DMS53 (cell line): ENCODE results near the gene TXLNB.

ENCODE experiments used
- DNase-seq: peaks from one replicate; lab custom pipeline; 2025; lab: John Stamatoyannopoulos, UW

TXLNB gene

DNA sequence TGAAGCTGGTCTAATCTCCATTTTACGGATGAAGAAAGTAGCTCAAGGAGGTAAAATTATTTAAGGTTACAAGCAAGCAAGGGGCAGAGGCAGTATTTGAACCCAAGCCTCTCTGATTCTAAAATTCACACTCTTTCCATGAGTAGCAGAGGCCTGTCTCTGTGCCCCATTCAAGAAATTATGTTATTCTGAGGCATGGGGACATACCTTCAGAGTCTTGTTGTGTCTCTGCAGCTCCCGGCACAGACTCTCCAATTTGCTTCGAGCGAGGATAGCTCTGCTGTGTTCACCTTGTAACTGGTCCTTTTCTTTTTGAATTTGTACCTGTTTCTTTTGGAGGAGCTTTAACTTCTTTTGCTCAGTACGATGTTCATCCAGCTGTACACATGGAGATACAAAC, 21.5 kb downstream of the TXLNB start:
- no peak for DNase-seq

DNA sequence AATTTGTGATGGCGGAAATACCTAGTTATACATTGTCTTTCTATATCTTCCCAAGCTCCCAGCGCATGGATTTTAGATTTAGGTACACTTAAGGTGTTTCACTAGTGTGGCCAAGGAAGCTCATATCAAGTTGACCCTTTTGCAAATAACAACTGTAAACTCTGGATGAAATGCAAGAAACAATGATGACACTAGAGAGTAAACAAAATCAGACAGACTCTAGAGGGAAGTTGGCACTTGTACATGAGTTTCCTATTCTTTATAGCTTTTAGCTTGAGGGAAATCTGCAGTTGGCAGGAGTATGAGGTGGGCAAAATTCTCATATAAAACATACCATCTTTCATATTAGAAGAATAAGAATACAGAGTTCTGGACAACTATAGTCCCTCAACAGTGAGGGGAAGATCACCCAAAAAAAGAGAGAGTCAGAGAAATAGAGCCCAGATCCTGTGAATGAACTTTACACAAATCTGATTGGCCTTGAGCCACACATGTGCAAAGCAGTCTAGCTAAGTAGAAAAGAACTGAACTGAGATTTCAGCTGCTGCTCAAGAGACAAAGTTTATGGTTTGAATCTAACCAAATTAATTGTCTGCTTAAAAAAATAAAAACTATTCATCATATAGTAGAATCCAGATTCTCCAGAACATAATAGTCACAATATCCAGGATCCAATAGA, 26.1 kb downstream of the TXLNB start:
- DNase-seq: no peak

DNA sequence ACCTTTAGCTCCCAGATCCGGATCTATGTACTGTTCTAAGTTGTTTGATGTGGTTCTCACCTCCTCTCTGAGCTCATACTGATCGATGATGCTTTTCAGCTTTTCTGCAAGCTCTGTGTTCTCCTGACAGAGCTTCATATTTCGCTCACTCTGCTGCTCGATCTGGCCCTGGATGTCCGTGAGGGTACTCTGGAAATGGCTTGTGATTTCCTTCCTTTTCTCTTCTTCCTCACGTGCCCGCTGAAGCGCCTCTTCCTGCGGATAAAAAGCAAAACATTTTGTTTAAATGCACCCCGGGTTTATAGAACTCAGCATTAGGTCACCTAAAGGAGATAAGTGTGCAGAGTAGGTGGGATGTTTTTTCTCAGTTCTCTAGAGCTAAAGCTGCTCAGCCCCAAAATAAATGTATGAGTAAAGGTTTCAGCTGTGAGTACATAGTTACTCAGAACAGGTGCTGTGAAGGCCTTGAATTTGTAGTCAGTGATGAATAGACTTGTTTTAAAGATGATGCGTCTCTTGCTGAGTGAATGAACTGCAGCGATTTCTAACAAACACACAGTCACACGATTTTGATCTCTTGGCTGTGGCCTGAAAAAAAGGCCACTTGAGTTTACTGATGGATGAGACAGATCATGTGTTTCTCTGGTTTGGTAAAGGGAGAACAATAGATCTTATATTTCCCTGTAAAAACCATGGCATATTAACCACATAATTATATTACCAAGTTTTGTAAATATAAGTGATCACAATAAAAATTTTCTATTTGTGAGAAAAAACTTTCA, 29.1 kb downstream of the TXLNB start:
- DNase-seq: peak; percentile 6

DNA sequence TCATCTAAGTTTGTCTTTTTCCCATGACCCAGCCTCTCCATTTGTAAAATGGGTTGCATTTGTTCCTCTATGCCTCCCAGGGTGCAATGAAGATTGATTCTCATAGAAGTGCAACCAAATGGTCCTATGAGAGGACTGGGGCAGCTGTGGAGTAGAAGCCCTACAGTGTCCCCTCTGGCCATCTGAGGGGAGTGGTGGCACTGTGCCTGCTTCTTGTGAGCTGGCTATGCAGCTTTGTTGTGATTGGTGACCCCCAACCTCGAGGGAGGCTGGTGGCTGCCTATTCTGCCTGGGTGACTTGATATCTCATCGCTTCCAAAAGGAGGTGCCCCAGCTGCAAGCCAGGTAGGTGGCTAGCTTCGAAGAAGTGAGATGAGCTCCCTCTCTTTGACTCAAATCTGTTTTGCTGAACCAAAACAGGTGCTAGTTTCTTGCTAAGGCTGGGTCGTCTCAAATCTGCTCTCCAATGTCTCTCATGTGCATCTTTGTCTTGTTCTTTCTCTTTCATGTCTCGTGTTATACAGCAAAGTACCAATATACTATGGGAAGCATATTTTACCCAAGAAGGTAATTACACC, 33.9 kb downstream of the TXLNB start:
- DNase-seq: peak; percentile 1

DNA sequence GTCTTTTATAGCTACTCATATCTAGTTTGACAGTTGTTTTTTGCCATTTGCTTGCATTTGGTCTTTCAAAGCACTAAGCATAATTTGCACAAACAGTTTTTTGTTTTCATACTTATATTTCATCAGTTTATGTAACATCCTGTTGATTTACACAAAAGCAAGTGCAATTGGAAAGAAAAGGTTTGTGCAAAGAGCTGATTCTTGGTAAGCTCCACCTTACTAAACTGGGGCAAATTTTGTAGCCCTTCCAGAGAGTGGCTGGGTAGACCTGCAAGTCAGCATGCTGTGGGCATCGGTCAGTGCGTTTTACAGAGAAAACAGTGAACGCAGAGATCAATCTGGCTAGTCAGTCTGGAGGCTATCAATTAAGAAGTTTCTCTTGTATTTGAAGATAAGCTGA, 34.5 kb downstream of the TXLNB start:
- DNase-seq: no peak

DNA sequence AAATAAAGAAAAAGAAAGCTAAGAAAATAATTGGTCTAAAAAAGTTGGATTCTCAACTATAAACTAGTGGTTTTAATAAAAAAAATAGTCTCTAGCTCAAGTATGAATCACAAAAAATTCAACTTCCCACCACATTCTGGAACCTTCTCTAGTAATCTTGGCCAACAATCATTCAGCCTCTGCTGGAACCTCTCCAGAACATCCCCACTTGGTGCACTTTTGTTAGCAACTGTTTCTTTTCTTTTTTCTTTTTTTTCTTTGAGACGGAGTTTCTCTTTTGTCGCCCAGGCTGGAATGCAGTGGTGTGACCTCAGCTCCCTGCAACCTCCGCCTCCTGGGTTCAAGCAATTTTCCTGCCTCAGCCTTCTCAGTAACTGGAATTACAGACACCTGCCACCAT, 35.7 kb downstream of the TXLNB start:
- no peak for DNase-seq

DNA sequence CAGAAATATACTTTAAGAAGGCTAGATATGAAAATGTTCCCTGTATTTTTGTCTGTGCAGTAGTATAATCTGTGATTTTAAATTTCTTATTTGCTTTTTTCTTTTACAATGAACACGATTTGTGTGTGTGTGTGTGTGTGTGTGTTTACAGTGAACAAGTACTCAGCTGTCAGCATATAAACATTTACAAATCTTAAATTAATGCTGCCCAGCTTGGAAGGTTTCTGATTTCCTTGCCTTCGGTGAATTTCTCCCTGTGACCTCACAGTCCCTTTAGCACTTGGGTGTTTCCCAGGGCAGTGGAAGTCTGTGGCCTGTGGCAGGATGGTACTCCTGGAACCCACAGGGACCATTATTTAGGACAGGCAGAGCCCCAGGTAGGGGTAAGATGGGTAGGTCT, 37.6 kb downstream of the TXLNB start:
- no peak for DNase-seq

DNA sequence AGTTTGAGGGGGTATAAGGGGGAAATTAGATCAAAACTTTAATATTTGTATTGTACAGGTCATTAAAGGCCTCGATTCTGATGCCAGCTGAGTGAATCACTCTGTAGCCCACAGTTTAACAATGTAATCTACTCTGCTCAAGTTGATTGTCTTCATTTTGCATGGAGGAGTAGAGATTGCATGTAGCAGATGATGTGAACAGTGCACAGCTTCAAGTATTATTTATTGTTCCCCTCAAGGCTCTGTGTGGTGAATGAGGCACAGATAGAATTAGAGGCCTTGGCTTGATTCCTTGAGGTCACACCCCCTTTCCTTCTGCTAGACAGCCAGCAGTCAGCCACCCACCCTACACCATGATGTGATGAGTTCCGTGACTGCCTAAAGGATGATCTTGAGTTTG, 38.1 kb downstream of the TXLNB start:
- no peak for DNase-seq

DNA sequence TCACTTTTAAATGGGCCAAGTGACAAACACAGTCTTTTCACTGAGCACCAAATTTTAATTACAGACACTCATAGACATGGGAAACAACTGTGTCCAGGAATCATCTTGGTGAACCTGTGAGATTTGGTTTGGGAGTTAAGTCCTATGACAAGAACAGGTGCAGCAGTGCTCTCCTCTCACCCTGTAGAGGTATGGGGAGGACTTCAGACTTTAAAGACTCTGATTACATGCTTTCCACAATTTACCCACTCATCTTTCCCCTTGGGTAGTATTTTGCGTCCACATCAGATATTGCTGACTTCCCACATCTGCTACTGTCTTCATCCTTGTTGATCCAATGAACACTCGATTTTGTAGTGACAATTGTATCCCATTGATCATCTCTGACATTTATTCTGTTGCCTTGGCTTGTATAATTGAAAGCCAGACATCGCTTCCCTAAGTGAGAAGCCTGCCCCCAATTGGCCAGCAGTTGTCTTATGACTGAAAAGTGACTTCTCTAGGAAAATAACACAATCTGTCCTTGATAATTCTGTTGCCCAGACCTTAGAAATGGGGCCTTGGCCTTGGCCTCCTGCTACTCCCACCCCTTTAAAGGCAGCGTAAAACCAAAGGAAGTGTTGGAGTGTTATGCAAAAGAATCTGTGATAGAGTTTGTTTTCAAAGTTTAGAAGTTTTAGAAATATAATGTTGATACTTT, 40.0 kb downstream of the TXLNB start:
- DNase-seq: no peak

DNA sequence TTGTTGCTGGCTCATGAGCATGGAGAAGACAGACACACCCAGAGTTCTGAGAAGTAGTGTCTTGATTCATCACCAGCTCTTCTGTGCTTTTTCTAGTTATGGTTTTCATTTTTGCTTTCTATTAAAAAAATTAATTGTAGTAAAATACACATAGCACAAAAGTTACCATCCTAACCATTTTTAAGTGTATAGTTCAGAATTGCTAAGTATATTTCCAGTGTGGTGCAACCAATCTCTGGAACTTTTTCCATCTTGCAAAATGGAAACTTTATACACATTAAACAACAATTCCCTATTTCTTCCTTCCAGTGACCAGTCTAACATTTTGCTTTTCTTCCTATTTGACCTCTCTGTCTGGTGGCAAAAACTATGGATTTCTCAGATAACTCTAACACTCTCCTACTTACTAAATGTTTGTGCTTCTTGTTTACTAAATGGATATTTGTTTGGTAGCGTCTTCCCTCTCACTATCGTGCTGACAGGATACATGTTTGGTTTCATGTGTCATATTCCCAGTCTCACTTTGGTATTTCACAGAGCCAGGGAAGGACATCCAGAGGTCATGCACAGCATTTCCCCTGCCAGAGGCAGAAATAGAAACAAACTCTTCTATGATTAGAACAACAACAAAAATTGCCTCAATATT, 40.6 kb downstream of the TXLNB start:
- DNase-seq: no peak

DNA sequence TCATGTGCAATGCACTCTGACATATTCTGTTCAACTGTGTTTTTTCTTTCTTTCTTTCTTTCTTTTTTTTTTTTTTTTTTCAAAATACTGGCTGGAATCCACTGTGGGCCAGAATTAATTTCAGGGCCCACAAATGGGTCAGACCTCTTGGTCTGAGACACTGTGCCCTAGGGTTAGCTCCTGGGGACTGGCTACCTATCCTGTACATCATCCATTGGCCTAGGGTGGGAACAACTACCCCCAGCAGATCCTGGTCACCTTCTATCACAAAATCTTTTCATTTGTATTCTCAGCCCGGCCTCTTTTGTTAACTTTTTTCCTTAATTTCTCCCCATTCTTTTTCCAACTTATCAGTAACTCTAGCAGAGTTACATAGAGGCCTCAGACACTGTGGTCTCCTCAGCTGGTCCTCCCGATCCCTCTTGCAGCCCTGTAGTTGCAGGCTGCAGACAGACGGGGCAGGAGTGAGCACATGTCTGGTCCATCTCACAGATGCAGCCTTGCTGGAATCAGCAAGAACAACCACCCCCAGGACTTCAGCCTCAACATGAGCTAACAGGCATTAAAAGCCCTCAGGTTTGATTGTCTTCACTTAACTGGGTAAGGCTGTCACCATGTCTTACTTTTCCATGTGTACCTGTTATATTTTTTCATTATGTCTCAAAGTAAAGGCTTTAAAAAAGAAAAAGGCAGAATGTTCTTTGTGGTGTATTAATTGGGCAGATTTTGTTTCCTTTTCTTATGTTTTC, 41.3 kb downstream of the TXLNB start:
- peak; percentile 75 for DNase-seq

DNA sequence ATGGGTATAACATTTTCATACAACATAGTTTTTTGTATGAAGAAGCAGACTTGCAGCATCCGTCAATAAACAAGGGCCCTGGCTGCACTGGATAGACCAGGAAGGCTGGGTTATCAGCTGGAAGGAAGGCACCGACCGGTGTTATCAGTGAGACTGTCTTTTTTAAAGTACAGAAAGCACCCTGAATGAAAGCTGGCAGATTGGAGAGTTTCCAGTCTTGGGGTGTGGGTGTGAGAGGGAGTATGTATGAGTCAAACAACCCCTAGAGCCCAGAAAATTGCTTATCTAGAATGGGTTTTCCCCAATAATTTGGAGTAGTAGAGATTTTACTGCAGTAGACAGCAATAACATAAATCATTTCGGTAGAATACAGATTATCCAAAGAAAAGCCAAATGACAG, 42.4 kb downstream of the TXLNB start:
- no peak for DNase-seq

DNA sequence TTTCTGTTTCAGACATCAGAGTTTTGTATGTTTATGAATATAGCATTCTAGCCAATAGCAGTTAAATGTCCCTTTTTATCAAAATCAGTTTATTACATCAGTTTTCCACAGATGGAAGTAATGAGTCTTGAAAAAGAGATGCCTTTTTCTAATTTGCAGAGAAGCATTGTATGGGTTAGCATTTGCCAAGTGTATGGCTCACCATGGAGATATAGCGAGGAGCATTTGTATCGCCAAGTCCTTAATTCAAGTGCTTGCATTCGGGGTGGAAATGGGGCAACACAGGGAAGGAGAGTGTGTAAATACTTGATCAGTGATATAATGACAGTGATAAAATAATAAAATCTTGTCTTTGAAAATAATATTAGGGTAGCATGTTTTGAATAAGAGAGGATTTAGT, 42.9 kb downstream of the TXLNB start:
- DNase-seq: no peak

DNA sequence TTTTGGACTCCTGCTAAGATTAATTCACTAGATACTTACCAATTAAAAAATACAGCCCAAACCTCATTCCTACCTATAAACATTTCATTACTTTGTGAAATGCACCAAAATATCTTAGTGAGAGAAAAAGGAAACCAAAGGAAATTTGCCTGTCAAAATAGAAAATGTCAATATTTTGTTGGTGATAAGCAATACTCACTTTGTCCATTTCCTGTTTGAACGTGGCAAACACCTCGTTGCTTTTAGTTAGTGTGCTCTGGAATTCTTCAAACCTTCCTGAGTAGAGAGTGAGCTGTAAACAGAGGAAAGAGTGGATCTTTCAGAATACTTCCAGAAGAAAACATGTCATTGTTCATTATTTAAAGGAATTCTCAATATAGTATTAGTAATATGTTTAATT, 44.2 kb downstream of the TXLNB start:
- DNase-seq: peak; percentile 7

DNA sequence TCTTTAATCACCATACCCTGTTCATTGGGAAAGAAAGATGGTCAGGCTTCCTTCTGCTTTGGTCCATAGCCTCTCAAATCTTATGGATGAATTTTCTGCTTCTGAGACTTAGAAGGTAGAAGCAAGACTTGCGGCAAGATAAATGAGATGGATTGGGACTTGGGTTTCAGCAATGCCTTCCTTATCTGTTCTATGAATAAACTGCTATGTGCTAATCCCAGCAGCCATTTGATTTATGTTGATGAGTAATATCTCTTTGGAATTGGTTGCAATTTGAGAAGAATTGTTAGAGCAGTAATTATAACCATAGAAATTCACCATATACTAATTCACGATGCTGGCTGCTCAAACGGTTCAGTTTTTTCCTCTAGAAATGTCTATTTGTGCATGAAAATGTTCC, 48.3 kb downstream of the TXLNB start:
- DNase-seq: no peak

DNA sequence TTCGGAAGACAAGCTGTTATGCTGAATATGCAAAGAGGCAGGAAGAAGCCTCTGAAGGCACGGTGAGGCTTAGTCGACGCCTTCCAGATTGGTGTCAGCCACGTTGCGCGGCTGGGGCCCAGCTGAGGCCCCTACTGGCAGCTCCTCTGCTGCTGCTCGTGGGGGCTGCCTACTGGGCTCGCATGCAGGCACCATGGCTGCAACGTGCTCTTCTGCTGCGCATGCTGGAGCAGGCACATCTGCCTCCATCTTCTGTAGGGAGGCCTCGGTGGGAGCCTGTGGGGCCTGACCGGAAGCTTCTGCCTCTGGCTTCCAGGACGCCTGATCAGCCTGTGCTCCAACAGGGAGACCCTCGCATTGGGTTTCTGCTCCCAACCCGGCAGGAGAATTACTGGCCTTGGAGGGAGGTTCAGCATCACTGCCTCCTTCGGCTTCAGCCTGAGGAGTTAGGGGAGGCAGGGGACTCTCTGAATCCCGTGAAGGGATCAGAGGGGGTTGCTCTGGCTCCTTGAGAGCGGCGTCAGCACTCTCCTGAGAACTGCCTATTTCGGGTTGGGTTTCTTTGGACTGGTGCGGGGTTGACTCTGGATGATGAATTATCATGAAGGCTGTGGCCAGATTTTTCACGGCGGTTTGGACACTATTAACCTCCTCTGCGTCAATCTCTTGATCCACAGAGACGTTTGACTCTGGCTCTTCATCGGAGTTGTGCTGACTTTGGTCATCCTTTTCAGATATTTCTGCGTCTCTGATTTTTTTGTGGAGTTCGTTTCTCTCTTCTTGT, 49.1 kb downstream of the TXLNB start:
- DNase-seq: no peak

DNA sequence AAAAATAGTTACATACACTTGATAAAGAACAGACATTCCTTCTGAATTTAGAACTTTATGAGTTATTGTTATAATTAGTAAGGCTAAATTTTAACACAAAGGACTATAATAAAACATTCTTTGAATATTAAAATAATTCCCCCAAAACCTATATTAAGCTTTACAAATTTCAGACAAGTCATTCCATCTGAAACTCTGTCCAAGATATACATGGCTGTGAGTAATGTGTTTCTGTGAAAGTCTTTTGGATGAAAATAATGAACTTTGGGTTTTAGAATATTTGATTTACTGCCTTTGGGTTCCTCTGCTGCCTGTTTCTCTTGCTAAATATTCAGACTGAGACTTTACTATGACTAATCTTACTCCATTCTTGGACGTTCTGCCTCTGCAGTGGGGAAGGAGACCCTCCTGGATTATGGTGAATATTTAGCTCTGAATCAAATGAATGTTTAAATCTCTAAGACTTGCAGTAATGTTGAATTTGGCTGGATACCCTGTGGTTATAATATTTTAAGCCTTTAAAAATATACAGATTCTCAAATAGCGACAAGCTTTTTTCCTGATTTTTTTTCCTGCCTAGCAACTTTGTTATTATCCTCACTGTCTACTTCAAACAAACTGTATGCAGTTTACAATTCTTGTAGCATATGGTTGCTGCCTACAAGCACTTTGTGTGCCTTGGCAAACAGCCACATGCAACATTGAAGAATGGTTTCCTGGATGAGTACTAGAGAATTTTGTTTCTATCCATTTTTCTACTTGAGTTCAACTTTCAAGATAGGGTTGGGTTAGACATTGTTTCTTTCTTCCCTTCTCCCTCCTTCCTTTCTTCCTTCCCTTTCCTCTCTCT, 51.4 kb downstream of the TXLNB start:
- DNase-seq: peak; percentile 81

DNA sequence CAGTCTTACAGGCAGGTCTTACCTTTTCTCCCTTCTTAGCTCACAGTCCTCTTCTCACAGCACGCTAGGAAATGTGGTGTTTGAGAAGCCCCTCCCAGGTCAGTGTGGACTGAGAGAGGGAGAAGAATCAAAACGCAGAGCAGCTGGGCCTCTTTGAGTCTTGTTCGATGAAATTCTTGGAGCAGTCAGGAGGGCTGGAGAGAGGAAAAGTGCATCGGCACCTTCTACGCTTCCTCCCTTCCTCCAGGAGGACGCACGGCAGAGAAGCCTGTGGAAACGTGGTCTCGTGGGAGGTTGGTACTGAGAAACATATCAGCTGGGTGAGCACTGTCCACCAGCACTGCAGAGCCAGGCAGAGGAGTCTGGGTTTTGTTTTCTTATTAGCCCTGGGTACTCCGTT, 52.7 kb downstream of the TXLNB start:
- DNase-seq: no peak

DNA sequence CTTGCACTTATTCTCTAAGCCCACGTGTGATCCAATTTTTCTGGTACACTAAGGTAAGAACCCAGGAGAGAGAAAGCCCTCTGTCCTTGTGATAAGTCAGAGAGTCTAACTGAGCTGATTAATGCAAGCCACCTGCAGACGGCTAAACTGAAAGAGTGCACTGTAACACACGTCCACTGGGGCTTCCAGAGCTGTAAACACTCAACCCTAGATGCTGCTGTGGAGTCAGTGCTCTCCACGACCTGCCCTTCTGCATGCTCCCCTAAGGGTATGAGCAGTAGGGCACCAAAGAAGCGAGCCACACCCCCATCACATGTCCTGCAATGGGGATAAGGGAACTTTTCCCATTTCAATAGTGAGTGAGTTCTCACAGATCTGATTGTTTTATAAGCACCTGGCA, 55.7 kb downstream of the TXLNB start:
- peak; percentile 5 for DNase-seq

DNA sequence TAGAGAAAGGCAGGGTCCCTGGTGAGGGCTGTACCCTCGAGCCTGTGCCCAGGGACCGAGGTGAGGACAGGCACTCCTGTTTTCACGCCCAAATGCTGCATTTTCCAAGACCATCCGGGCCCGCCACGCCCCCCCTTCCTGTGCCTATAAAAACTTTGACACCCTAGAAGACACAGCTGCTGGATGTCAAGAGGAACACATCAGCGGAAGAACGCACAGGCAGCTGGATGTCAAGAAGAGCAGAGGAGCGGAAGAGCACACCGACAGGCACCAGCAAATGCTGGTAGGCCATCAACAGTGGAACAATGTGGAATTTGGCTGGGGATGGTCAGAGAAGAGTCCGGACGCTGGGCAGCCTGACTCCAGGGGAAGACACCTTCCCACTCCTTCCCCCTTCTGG, 56.1 kb downstream of the TXLNB start:
- DNase-seq: no peak
